GM18519 (cell line): ENCODE results near the gene SEMA6D.

Source experiments
- ATAC-seq: cut with Tn5 transposase; IDR thresholded peaks from one replicate; pipeline ENCODE4 v1.9.1; 2021; ENCODE audit warnings: mild to moderate bottlenecking, moderate library complexity; ENCODE audit not compliant: unreplicated experiment, low FRiP score

SEMA6D gene

GRCh38 chr15:47741907-47742306, 24.6 kb downstream of the SEMA6D start:
- no peak for ATAC-seq

GRCh38 chr15:47742334-47742733, 25.0 kb downstream of the SEMA6D start:
- ATAC-seq: no peak

- no peak for ATAC-seq
Observed at GRCh38 chr15:47742742-47743141, 25.4 kb downstream of the SEMA6D start.

GRCh38 chr15:47743385-47743784, 26.1 kb downstream of the SEMA6D start:
- no peak for ATAC-seq

GRCh38 chr15:47743886-47744285, 26.6 kb downstream of the SEMA6D start:
- no peak for ATAC-seq

GRCh38 chr15:47744496-47744895, 27.2 kb downstream of the SEMA6D start:
- ATAC-seq: no peak

- ATAC-seq: no peak
Observed at GRCh38 chr15:47744973-47745372, 27.7 kb downstream of the SEMA6D start.

- no peak for ATAC-seq
Observed at GRCh38 chr15:47746516-47746915, 29.2 kb downstream of the SEMA6D start.

- no peak for ATAC-seq
Observed at GRCh38 chr15:47750030-47750739, 32.9 kb downstream of the SEMA6D start.

GRCh38 chr15:47750740-47751262, 33.5 kb downstream of the SEMA6D start:
- ATAC-seq: no peak

GRCh38 chr15:47753591-47753990, 36.3 kb downstream of the SEMA6D start:
- no peak for ATAC-seq

GRCh38 chr15:47754312-47754711, 37.0 kb downstream of the SEMA6D start:
- no peak for ATAC-seq

- no peak for ATAC-seq
Observed at GRCh38 chr15:47755941-47756340, 38.6 kb downstream of the SEMA6D start.

GRCh38 chr15:47756872-47757271, 39.6 kb downstream of the SEMA6D start:
- ATAC-seq: no peak

- no peak for ATAC-seq
Observed at GRCh38 chr15:47757331-47757730, 40.0 kb downstream of the SEMA6D start.

- ATAC-seq: no peak
Observed at GRCh38 chr15:47762621-47763020, 45.3 kb downstream of the SEMA6D start.

- ATAC-seq: no peak
Observed at GRCh38 chr15:47764666-47765065, 47.4 kb downstream of the SEMA6D start.

GRCh38 chr15:47766406-47766805, 49.1 kb downstream of the SEMA6D start:
- no peak for ATAC-seq

GRCh38 chr15:47767035-47767434, 49.7 kb downstream of the SEMA6D start:
- ATAC-seq: no peak

GRCh38 chr15:47768735-47769134, 51.4 kb downstream of the SEMA6D start:
- ATAC-seq: no peak

- no peak for ATAC-seq
Observed at GRCh38 chr15:47769166-47769565, 51.9 kb downstream of the SEMA6D start.

GRCh38 chr15:47773143-47773542, 55.8 kb downstream of the SEMA6D start:
- no peak for ATAC-seq
